Ovary (tissue), 3 donors: ENCODE results near the gene YPEL3.

Experiments used
- POLR2A ChIP-seq: fragments of 450-650 bp; IDR thresholded peaks from one replicate; pipeline ENCODE4 v1.6.1; 2017; ENCODE audit warnings: antibody characterized with exemption, mild to moderate bottlenecking, moderate library complexity
- TF ChIP-seq, protein P1 (sequence below), 3 donors: fragments of 450-650 bp in 2 of 3; fragments of 200-600 bp in 1 of 3; IDR thresholded peaks; one replicate each; pipeline versions ENCODE4 v1.5.1 to v1.8.0; 2016 to 2022; ENCODE audit warnings: antibody characterized with exemption in 3 of 3, mild to moderate bottlenecking in 1 of 3
- donor health status: DM: no; HTN: no; CAD: no.

- TF ChIP-seq, protein P1, sequence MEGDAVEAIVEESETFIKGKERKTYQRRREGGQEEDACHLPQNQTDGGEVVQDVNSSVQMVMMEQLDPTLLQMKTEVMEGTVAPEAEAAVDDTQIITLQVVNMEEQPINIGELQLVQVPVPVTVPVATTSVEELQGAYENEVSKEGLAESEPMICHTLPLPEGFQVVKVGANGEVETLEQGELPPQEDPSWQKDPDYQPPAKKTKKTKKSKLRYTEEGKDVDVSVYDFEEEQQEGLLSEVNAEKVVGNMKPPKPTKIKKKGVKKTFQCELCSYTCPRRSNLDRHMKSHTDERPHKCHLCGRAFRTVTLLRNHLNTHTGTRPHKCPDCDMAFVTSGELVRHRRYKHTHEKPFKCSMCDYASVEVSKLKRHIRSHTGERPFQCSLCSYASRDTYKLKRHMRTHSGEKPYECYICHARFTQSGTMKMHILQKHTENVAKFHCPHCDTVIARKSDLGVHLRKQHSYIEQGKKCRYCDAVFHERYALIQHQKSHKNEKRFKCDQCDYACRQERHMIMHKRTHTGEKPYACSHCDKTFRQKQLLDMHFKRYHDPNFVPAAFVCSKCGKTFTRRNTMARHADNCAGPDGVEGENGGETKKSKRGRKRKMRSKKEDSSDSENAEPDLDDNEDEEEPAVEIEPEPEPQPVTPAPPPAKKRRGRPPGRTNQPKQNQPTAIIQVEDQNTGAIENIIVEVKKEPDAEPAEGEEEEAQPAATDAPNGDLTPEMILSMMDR (IDR thresholded peaks at IDR 0.05), result no peak
- TF ChIP-seq POLR2A, result no peak
These were observed 48.0 kb upstream of the YPEL3 start for GRCh38 chr16:30144017-30144416.
